ENCODE measurements around the gene ARID5B.

DNA sequence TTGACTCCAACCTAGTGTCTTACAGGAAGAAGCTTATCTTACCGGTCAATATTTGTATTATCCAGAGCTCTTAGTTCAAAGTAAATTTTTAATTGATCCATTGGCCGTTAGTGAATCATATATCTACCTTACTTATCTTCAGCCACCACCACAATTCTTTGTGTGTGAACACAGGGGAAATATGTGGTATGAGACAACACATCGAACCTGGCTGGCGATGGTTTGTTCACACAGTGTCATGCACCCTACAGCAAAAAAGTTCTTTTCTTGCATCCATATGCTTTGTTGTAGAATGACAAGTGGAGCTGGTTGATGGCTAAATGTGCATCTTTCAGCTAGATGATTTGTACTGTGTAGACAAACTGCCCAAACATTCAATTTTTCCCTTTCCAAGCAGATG lies 65.8 kb downstream of the ARID5B start:
- TF ChIP-seq, protein P1, sequence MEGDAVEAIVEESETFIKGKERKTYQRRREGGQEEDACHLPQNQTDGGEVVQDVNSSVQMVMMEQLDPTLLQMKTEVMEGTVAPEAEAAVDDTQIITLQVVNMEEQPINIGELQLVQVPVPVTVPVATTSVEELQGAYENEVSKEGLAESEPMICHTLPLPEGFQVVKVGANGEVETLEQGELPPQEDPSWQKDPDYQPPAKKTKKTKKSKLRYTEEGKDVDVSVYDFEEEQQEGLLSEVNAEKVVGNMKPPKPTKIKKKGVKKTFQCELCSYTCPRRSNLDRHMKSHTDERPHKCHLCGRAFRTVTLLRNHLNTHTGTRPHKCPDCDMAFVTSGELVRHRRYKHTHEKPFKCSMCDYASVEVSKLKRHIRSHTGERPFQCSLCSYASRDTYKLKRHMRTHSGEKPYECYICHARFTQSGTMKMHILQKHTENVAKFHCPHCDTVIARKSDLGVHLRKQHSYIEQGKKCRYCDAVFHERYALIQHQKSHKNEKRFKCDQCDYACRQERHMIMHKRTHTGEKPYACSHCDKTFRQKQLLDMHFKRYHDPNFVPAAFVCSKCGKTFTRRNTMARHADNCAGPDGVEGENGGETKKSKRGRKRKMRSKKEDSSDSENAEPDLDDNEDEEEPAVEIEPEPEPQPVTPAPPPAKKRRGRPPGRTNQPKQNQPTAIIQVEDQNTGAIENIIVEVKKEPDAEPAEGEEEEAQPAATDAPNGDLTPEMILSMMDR (IDR thresholded peaks at IDR 0.05) = no peak
- TF ChIP-seq POLR2A (IDR thresholded peaks at IDR 0.05) = no peak
- TF ChIP-seq POLR2AphosphoS5 (IDR thresholded peaks at IDR 0.05) = no peak

All from prostate gland (tissue), 2 donors.